GM12892 (cell line): ENCODE data around the gene PLBD2.

ENCODE experiments used
- POLR2A ChIP-seq: IDR thresholded peaks from 2 replicates; pipeline ENCODE4 v1.6.1; 2011; ENCODE audit warnings: low read depth, low read length, control low read depth
- POLR2AphosphoS5 ChIP-seq: IDR thresholded peaks from 2 replicates; pipeline ENCODE4 v1.6.1; 2011; ENCODE audit warnings: low read depth, low read length, control low read depth
- TAF1 ChIP-seq: IDR thresholded peaks from 2 replicates; pipeline ENCODE4 v1.6.1; 2011; ENCODE audit warnings: low read depth, mild to moderate bottlenecking, control low read depth, low read length, borderline replicate concordance

DNA sequence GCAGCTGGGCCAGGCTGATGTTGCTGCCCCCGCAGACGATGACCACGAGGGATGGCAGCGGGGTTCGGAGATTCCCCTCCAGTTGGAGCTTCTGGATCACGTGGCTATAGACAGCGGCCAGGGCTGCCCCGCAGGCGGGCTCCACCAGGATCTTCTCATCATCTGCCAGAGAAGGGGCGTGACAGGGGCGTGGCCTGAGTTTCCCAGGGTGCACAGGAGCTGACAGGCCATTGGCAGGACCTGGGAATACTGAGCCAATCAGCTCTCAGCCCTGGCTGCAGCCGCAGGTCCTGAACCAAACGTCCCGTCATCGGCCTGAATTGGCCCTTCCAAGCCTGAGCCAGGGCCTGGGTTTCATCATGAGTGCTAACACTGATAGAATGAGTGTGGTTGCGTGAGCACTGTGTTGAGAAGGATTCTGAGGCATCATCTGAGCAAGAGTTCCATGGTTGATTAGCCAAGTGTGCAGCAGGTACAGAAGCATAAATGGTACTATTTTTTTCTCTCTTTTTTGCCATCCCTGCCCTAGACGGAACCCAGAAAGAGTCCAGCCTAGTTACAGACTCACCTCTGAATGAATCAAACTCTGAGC is 34.7 kb downstream of the PLBD2 start:
- no peak for TF ChIP-seq POLR2A
- TF ChIP-seq TAF1 = no peak
- TF ChIP-seq POLR2AphosphoS5 = no peak
